Measurements from ENCODE around the gene ADARB2. TPM values are rescaled to one million over a fixed set of nuclear protein-coding genes. Genes with fewer than 3 reads are reported as not detected.
A peak's percentile ranks its signal among the peaks of the same experiment; 100 is the strongest.

The ADARB2 gene
- total and polyA plus RNA-seq, 2 experiments from 2014 or later: 2.0 to 5.0 TPM

GRCh38 chr10:1362589-1363445 lies 374.5 kb downstream of the ADARB2 start:
- H3K9me2 ChIP-seq (ENCODE audit: insufficient read depth): no peaks in the 10 kb centered on the region; the same call in 1 of the 2 replicates
- Mint-ChIP-seq H3K27ac (no peak overlapping the region), H3K27me3 (ENCODE audit: insufficient read depth, low read depth, poor library complexity) (peaks cover 6% of the 10 kb centered on the region), H3K4me1 (peaks cover 41% of the 10 kb centered on the region), H3K36me3 (ENCODE audit: low read depth) (no peaks in the 10 kb centered on the region), H3K9me3 (no peaks in the 10 kb centered on the region), H3K4me3 (no peak overlapping the region)
- no peak overlapping the region for H3K4me3 ChIP-seq
- H3K79me2 ChIP-seq (replicated peaks; ENCODE audit: insufficient read depth): no peaks in the 10 kb centered on the region
- H2AFZ ChIP-seq: peak overlapping the region; percentile 47; the same call in 1 of the 2 replicates
- DNase-seq (ENCODE audit: low spot score) (no peak), ATAC-seq (no peak)
- H3F3A ChIP-seq (replicated peaks; ENCODE audit: low read depth): peaks cover 3% of the 10 kb centered on the region; the same call in 1 of the 2 replicates
- no peak for TF ChIP-seq CTCF (conservative IDR thresholded peaks at IDR 0.05; ENCODE audit: low read depth in 2 of 2)
- no peak for TF ChIP-seq NANOG (IDR thresholded peaks at IDR 0.05; ENCODE audit: borderline replicate concordance)
- TF ChIP-seq ETS1 (IDR thresholded peaks at IDR 0.05): no peak
- H3K36me3 ChIP-seq (ENCODE audit: insufficient read depth): no peaks in the 10 kb centered on the region
- no peaks in the 10 kb centered on the region for H4K20me1 ChIP-seq (replicated peaks; ENCODE audit: insufficient read depth)
- no peaks in the 10 kb centered on the region for H3K27me3 ChIP-seq (ENCODE audit: insufficient read depth)
- H3K4me1 ChIP-seq (ENCODE audit: insufficient read depth): peaks cover 18% of the 10 kb centered on the region
- no peak overlapping the region for H3K4me2 ChIP-seq
- no peak overlapping the region for H3K27ac ChIP-seq (ENCODE audit: low read depth)

- Histone ChIP-seq H3K4me2 (no peak overlapping the region), H3K27ac (ENCODE audit: low read depth) (no peak overlapping the region), H3K79me2 (replicated peaks; ENCODE audit: insufficient read depth) (no peaks in the 10 kb centered on the region), H2AFZ (no peak overlapping the region), H3K27me3 (ENCODE audit: insufficient read depth) (no peaks in the 10 kb centered on the region), H3K9me2 (ENCODE audit: insufficient read depth) (no peaks in the 10 kb centered on the region; the same call in 1 of the 2 replicates), H3K36me3 (ENCODE audit: insufficient read depth) (no peaks in the 10 kb centered on the region), H3K4me1 (ENCODE audit: insufficient read depth) (peaks cover 18% of the 10 kb centered on the region), H4K20me1 (replicated peaks; ENCODE audit: insufficient read depth) (no peaks in the 10 kb centered on the region), H3F3A (replicated peaks; ENCODE audit: low read depth) (peaks cover 3% of the 10 kb centered on the region; the same call in 1 of the 2 replicates), H3K4me3 (no peak overlapping the region)
- no peak overlapping the region for H3K27ac Mint-ChIP-seq
- H3K4me1 Mint-ChIP-seq: peaks cover 42% of the 10 kb centered on the region
- no peak for ATAC-seq
- no peak for DNase-seq (ENCODE audit: low spot score)
- H3K27me3 Mint-ChIP-seq (ENCODE audit: insufficient read depth, low read depth, poor library complexity): peaks cover 6% of the 10 kb centered on the region
- H3K4me3 Mint-ChIP-seq: no peak overlapping the region
- H3K36me3 Mint-ChIP-seq (ENCODE audit: low read depth): no peaks in the 10 kb centered on the region
- no peaks in the 10 kb centered on the region for H3K9me3 Mint-ChIP-seq
- no peak for TF ChIP-seq EZH2phosphoT487 (IDR thresholded peaks at IDR 0.05; ENCODE audit: unreplicated experiment)
- no peak for TF ChIP-seq ZNF114 (CRISPR knock-in tag; IDR thresholded peaks at IDR 0.05)
- no peak for TF ChIP-seq CTCF (conservative IDR thresholded peaks at IDR 0.05; ENCODE audit: low read depth in 2 of 2)
- TF ChIP-seq EZH2 (IDR thresholded peaks at IDR 0.05; ENCODE audit: low read depth, unreplicated experiment): no peak
- TF ChIP-seq ETS1 (IDR thresholded peaks at IDR 0.05): no peak
- no peak for TF ChIP-seq POLR2AphosphoS5 (IDR thresholded peaks at IDR 0.05; ENCODE audit: low read depth)
- TF ChIP-seq STAT1 (IDR thresholded peaks at IDR 0.05; ENCODE audit: unreplicated experiment): no peak
Measured at GRCh38 chr10:1361411-1362105, 375.8 kb downstream of the ADARB2 start.
